ENCODE results near the gene MALT1.

MALT1 gene

GRCh38 chr18:58727776-58728500 is 56.7 kb downstream of the MALT1 start:
- DNase-seq (ENCODE audit: extremely low spot score) = no peak
- POLR2A ChIA-PET = no interaction called here
- no peak for TF ChIP-seq CTCF (IDR thresholded peaks at IDR 0.05; ENCODE audit: control extremely low read depth, extremely low read depth, low read depth, missing control alignments)
- CTCF ChIA-PET = interaction anchor here (0.8 to 1.4 kb wide), 4 partner anchors 8 to 40 kb away, joined by 3 to 4 read pairs (median 3); no protein-coding TSS in a partner anchor

GRCh38 chr18:58728719-58729118 is 57.5 kb downstream of the MALT1 start:
- TF ChIP-seq CTCF (IDR thresholded peaks at IDR 0.05; ENCODE audit: control extremely low read depth, extremely low read depth, low read depth, missing control alignments) = no peak
- ChIA-PET CTCF (interaction anchor here (1.0 to 1.4 kb wide), 3 partner anchors 22 to 40 kb away, joined by 3 to 4 read pairs (median 3); no protein-coding TSS in a partner anchor), POLR2A (no interaction called here)
- no peak for DNase-seq (ENCODE audit: extremely low spot score)

- no peak for DNase-seq (ENCODE audit: extremely low spot score)
- ChIA-PET POLR2A (no interaction called here), CTCF (interaction anchor here (1.2 kb wide), 1 partner anchor 15 kb away, joined by 3 read pairs; no protein-coding TSS in a partner anchor)
- no peak for TF ChIP-seq CTCF (IDR thresholded peaks at IDR 0.05; ENCODE audit: control extremely low read depth, extremely low read depth, low read depth, missing control alignments)
These were observed 59.4 kb downstream of the MALT1 start for GRCh38 chr18:58730618-58731017.

GRCh38 chr18:58732471-58732870 is 61.2 kb downstream of the MALT1 start:
- DNase-seq (ENCODE audit: extremely low spot score) = no peak
- ChIA-PET POLR2A (no interaction called here), CTCF (interaction anchor here (2.0 to 2.9 kb wide), 2 partner anchors 22 to 32 kb away, joined by 9 to 14 read pairs; no protein-coding TSS in a partner anchor)
- no peak for TF ChIP-seq CTCF (IDR thresholded peaks at IDR 0.05; ENCODE audit: control extremely low read depth, extremely low read depth, low read depth, missing control alignments)

- ChIA-PET POLR2A (no interaction called here), CTCF (interaction anchor here (1.7 to 2.9 kb wide), 2 partner anchors 12 to 30 kb away, joined by 4 to 14 read pairs; no protein-coding TSS in a partner anchor)
- no peak for DNase-seq (ENCODE audit: extremely low spot score)
These were observed 62.6 kb downstream of the MALT1 start for GRCh38 chr18:58733866-58734265.

GRCh38 chr18:58738322-58738721 is 67.1 kb downstream of the MALT1 start:
- POLR2A ChIA-PET = no interaction called here
- CTCF ChIA-PET = interaction anchor here (0.5 to 1.5 kb wide), 2 partner anchors 21 to 26 kb away, joined by 3 read pairs; no protein-coding TSS in a partner anchor
- no peak for DNase-seq (ENCODE audit: extremely low spot score)
- TF ChIP-seq CTCF (IDR thresholded peaks at IDR 0.05; ENCODE audit: control extremely low read depth, extremely low read depth, low read depth, missing control alignments) = no peak

More at GRCh38 chr18:58733866-58734265, 62.6 kb downstream of the MALT1 start:
- no peak for TF ChIP-seq CTCF (IDR thresholded peaks at IDR 0.05; ENCODE audit: control extremely low read depth, extremely low read depth, low read depth, missing control alignments)
